IPS DF 6.9 (cell line): ENCODE results near the gene SRGN.

ENCODE experiments used
- DNase-seq: peaks from one replicate; pipeline ENCODE4 v3.0.0-alpha.2; 2013; ENCODE audit warnings: low read depth, low spot score
- H3K27ac ChIP-seq: one replicate; pipeline ENCODE4 v1.5.1; 2013; ENCODE audit warnings: low read length, control low read depth
- H3K27me3 ChIP-seq: 2 replicates; pipeline ENCODE4 v1.6.1; 2013; ENCODE audit warnings: mild to moderate bottlenecking, low read length; ENCODE audit not compliant: control insufficient read depth, insufficient read depth
- H3K36me3 ChIP-seq: 2 replicates; pipeline ENCODE4 v1.6.1; 2013; ENCODE audit warnings: low read length; ENCODE audit not compliant: control insufficient read depth, insufficient read depth
- H3K4me1 ChIP-seq: 2 replicates; pipeline ENCODE4 v1.6.1; 2013; ENCODE audit warnings: low read length; ENCODE audit not compliant: control insufficient read depth, insufficient read depth
- H3K4me3 ChIP-seq: 2 replicates; pipeline ENCODE4 v1.5.1; 2013; ENCODE audit warnings: mild to moderate bottlenecking, low read length
- H3K9me3 ChIP-seq: 2 replicates; pipeline ENCODE4 v1.6.1; 2013; ENCODE audit warnings: low read length, inconsistent platforms; ENCODE audit not compliant: control insufficient read depth, insufficient read depth
- WGBS: extraction: QIAGEN DNeasy Blood & Tissue Kit; methylation state at CpG from one replicate; pipeline ENCODE4 v1.1.7; 2013; ENCODE audit warnings: mixed read lengths, missing lambda C conversion rate; ENCODE audit not compliant: insufficient read length, insufficient coverage; 5-methylcytosine and 5-hydroxymethylcytosine counted together

SRGN gene

GRCh38 chr10:69073736-69074364, 14.1 kb upstream of the SRGN start:
- Histone ChIP-seq H3K27ac (no peak overlapping the region), H3K4me3 (no peak overlapping the region), H3K4me1 (0 out of 2 replicates have a peak, but pooled peaks cover 4% of the 10 kb centered on the region), H3K36me3 (no peaks in the 10 kb centered on the region), H3K27me3 (no peaks in the 10 kb centered on the region), H3K9me3 (no peaks in the 10 kb centered on the region)
- no CpG with 5 or more reads among the region's 8 CpGs for WGBS
- no peak for DNase-seq

- Histone ChIP-seq H3K4me3 (no peak overlapping the region), H3K27ac (no peak overlapping the region)
- no CpG with 5 or more reads among the region's 4 CpGs for WGBS
Observed at GRCh38 chr10:69074532-69074931, 13.4 kb upstream of the SRGN start.

GRCh38 chr10:69075431-69075830, 12.5 kb upstream of the SRGN start:
- no CpG with 5 or more reads among the region's 4 CpGs for WGBS
- H3K4me1 ChIP-seq = no peaks in the 10 kb centered on the region
- no peak overlapping the region for H3K27ac ChIP-seq
- DNase-seq = no peak
- H3K4me3 ChIP-seq = no peak overlapping the region
- no peaks in the 10 kb centered on the region for H3K27me3 ChIP-seq
- H3K36me3 ChIP-seq = no peaks in the 10 kb centered on the region
- H3K9me3 ChIP-seq = no peaks in the 10 kb centered on the region

More at GRCh38 chr10:69074532-69074931, 13.4 kb upstream of the SRGN start:
- DNase-seq = no peak
- Histone ChIP-seq H3K36me3 (no peaks in the 10 kb centered on the region), H3K9me3 (no peaks in the 10 kb centered on the region), H3K27me3 (no peaks in the 10 kb centered on the region), H3K4me1 (0 out of 2 replicates have a peak, but pooled peaks cover under 1% of the 10 kb centered on the region)

GRCh38 chr10:69078311-69078710, 9.6 kb upstream of the SRGN start:
- Histone ChIP-seq H3K27ac (no peak overlapping the region), H3K9me3 (no peaks in the 10 kb centered on the region), H3K4me3 (no peak overlapping the region), H3K4me1 (no peaks in the 10 kb centered on the region), H3K36me3 (no peaks in the 10 kb centered on the region), H3K27me3 (no peaks in the 10 kb centered on the region)
- DNase-seq = no peak
- WGBS = no CpG with 5 or more reads among the region's 2 CpGs

DNA sequence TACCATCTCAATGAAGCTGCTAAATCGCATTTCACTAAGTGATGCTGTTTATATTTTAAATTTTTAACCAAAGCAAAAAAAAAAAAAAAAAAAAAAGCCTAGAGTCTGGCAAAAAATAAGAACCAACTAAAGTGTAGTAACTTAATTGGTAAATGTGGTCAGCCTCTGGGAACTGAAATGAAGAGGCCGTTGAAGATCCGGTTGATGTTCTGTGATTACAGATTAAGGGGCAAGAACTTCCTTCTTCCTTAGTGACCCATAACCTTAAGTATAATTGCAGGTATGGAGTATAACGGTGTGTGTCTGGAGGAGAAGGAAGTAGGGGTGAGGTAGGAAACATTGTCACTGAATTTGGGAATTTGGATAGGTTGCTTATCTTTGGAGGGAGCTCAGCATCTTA, 7.7 kb upstream of the SRGN start:
- no peak for DNase-seq
- no peak overlapping the region for H3K27ac ChIP-seq
- no CpG with 5 or more reads among the region's 4 CpGs for WGBS

GRCh38 chr10:69086001-69086509, 1.8 kb upstream of the SRGN start:
- no peak for DNase-seq
- H3K9me3 ChIP-seq = no peaks in the 10 kb centered on the region
- no peaks in the 10 kb centered on the region for H3K36me3 ChIP-seq
- no CpG with 5 or more reads among the region's 9 CpGs for WGBS
- peaks cover 3% of the 10 kb centered on the region; the same call in 1 of the 2 replicates for H3K4me1 ChIP-seq
- no peak overlapping the region for H3K27ac ChIP-seq
- H3K27me3 ChIP-seq = no peaks in the 10 kb centered on the region
- no peak overlapping the region for H3K4me3 ChIP-seq

More for the DNA sequence above, 7.7 kb upstream of the SRGN start:
- H3K4me3 ChIP-seq = no peak overlapping the region
- H3K36me3 ChIP-seq = no peaks in the 10 kb centered on the region
- no peaks in the 10 kb centered on the region for H3K27me3 ChIP-seq
- H3K4me1 ChIP-seq = no peaks in the 10 kb centered on the region
- no peaks in the 10 kb centered on the region for H3K9me3 ChIP-seq

DNA sequence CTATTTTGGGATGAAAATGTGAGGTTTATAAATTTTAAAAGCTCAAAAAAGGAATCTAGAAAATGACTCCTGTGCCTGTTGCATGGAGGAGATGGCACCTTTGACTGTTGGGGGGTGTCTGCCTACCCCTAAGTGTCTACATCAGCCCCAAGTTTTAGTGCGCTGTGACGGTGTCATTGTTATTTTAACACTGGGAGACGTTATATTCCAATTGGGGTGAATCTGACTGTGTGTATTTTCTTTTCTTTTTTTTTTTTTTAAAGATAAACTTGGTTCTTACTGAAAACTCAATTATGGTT, 517 bp downstream of the SRGN start:
- Histone ChIP-seq H3K27me3 (no peaks in the 10 kb centered on the region), H3K9me3 (no peaks in the 10 kb centered on the region), H3K4me3 (no peak overlapping the region), H3K4me1 (peaks cover 3% of the 10 kb centered on the region; the same call in 1 of the 2 replicates), H3K36me3 (no peaks in the 10 kb centered on the region), H3K27ac (no peak overlapping the region)
- no CpG with 5 or more reads among the region's 3 CpGs for WGBS
- DNase-seq = no peak

DNA sequence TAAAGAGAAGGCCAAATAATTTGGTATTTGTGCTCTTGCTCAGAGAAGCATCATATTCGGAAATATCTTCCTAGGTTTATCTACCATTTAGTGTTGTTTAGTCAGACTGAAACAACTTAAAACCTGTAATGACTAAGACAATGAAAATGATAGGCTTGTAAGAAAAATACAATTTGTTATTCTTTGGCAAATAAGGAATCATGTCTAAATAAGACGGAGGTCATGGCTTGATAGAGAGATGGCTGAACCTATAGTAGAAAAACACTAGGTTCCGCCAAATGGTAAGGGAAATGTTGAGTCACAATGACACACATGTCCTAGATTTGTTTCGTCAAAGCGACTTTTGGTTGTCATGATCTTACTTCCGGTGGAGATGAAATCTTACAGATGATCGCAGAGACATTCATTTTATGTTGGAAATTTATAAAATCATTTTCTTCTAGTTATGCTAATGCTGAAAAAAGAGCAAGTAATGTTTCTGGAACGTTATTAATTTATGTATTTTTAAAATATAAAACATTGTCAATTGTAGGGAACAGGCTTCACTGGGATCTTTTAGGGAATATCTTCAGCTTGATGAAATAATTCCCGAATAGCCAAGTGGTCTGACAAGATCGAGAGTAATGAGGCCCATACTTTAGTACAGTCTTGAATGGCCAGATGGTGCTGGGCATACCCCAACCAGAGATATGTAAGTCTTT, 1.0 kb downstream of the SRGN start:
- Histone ChIP-seq H3K4me1 (peaks cover 3% of the 10 kb centered on the region; the same call in 1 of the 2 replicates), H3K9me3 (no peaks in the 10 kb centered on the region), H3K4me3 (no peak overlapping the region), H3K36me3 (no peaks in the 10 kb centered on the region), H3K27me3 (no peaks in the 10 kb centered on the region), H3K27ac (no peak overlapping the region)
- DNase-seq = no peak
- no CpG with 5 or more reads among the region's 10 CpGs for WGBS

GRCh38 chr10:69089638-69090599, 2.0 kb downstream of the SRGN start:
- DNase-seq = no peak
- Histone ChIP-seq H3K4me3 (no peak overlapping the region), H3K36me3 (no peaks in the 10 kb centered on the region), H3K9me3 (no peaks in the 10 kb centered on the region), H3K4me1 (peaks cover 3% of the 10 kb centered on the region; the same call in 1 of the 2 replicates), H3K27me3 (no peaks in the 10 kb centered on the region), H3K27ac (no peak overlapping the region)
- no CpG with 5 or more reads among the region's 16 CpGs for WGBS

- Histone ChIP-seq H3K4me1 (peaks cover 3% of the 10 kb centered on the region; the same call in 1 of the 2 replicates), H3K4me3 (no peak overlapping the region), H3K27ac (no peak overlapping the region), H3K27me3 (no peaks in the 10 kb centered on the region), H3K9me3 (no peaks in the 10 kb centered on the region), H3K36me3 (no peaks in the 10 kb centered on the region)
- no CpG with 5 or more reads among the region's 1 CpG for WGBS
- no peak for DNase-seq
Observed at GRCh38 chr10:69090685-69091084, 2.8 kb downstream of the SRGN start.
